Muscle of back (tissue), 13 donors: ENCODE results near the gene SFRP4. TPM values are rescaled to one million over a fixed set of nuclear protein-coding genes. Genes with fewer than 3 reads are reported as not detected.
"Not testable (repeated sequence)": the region's sequence is repeated elsewhere in the genome, so short reads cannot be mapped to it uniquely, and the experiment has no call there.

Experiments
- DNase-seq, 3 donors: peaks; one replicate each; pipeline versions ENCODE4 v3.0.0 to v3.0.0-alpha.2; 2013
- long read RNA-seq, 9 donors: transcript quantifications; one replicate each; lab custom pipeline, GENCODE V29; 2026
- polyA plus RNA-seq, 10 donors: library from polyadenylated mRNA; unstranded; fragments of 120-200 nt; gene quantifications; one replicate each; pipeline ENCODE4 v1.2.1, GENCODE V29; 2013; ENCODE audit not compliant: insufficient read length in 10 of 10

The SFRP4 gene
- 10 to 100 TPM in 9 of 10 donors, 1 to 10 TPM in 1; 9.9 to 79.4 (median 25.9) TPM for polyA plus RNA-seq
- long read RNA-seq, donor 1, transcript SFRP4-201 (6 exons, 2,966 nt), result major isoform, 12 of 19 reads
- long read RNA-seq, donor 1, partial matches to known transcripts, result 6 of 19 reads
- long read RNA-seq, donor 1, other reads (novel, unspliced or antisense), result 0 of 19 reads
- long read RNA-seq, donor 2, transcript SFRP4-201 (6 exons, 2,966 nt), result major isoform, 7 of 12 reads
- long read RNA-seq, donor 2, partial matches to known transcripts, result 5 of 12 reads
- long read RNA-seq, donor 2, other reads (novel, unspliced or antisense), result 0 of 12 reads
- long read RNA-seq, donor 3, result 0 reads
- long read RNA-seq, donor 4, transcript SFRP4-201 (6 exons, 2,966 nt), result major isoform, 54 of 65 reads
- long read RNA-seq, donor 4, partial matches to known transcripts, result 11 of 65 reads
- long read RNA-seq, donor 4, other reads (novel, unspliced or antisense), result 0 of 65 reads
- long read RNA-seq, donor 5, transcript SFRP4-201 (6 exons, 2,966 nt), result major isoform, 31 of 44 reads
- long read RNA-seq, donor 5, partial matches to known transcripts, result 13 of 44 reads
- long read RNA-seq, donor 5, other reads (novel, unspliced or antisense), result 0 of 44 reads
- long read RNA-seq, donor 6, transcript SFRP4-201 (6 exons, 2,966 nt), result major isoform, 17 of 470 reads
- long read RNA-seq, donor 6, partial matches to known transcripts, result 434 of 470 reads
- long read RNA-seq, donor 6, other reads (novel, unspliced or antisense), result 19 of 470 reads
- long read RNA-seq, donor 7, transcript SFRP4-201 (6 exons, 2,966 nt), result major isoform, 10 of 43 reads
- long read RNA-seq, donor 7, partial matches to known transcripts, result 0 of 43 reads
- long read RNA-seq, donor 7, other reads (novel, unspliced or antisense), result 33 of 43 reads
- long read RNA-seq, donor 8, transcript SFRP4-201 (6 exons, 2,966 nt), result major isoform, 11 of 11 reads
- long read RNA-seq, donor 8, partial matches to known transcripts, result 0 of 11 reads
- long read RNA-seq, donor 8, other reads (novel, unspliced or antisense), result 0 of 11 reads
- long read RNA-seq, donor 9, transcript SFRP4-201 (6 exons, 2,966 nt), result major isoform, 5 of 11 reads
- long read RNA-seq, donor 9, partial matches to known transcripts, result 0 of 11 reads
- long read RNA-seq, donor 9, other reads (novel, unspliced or antisense), result 6 of 11 reads

DNA sequence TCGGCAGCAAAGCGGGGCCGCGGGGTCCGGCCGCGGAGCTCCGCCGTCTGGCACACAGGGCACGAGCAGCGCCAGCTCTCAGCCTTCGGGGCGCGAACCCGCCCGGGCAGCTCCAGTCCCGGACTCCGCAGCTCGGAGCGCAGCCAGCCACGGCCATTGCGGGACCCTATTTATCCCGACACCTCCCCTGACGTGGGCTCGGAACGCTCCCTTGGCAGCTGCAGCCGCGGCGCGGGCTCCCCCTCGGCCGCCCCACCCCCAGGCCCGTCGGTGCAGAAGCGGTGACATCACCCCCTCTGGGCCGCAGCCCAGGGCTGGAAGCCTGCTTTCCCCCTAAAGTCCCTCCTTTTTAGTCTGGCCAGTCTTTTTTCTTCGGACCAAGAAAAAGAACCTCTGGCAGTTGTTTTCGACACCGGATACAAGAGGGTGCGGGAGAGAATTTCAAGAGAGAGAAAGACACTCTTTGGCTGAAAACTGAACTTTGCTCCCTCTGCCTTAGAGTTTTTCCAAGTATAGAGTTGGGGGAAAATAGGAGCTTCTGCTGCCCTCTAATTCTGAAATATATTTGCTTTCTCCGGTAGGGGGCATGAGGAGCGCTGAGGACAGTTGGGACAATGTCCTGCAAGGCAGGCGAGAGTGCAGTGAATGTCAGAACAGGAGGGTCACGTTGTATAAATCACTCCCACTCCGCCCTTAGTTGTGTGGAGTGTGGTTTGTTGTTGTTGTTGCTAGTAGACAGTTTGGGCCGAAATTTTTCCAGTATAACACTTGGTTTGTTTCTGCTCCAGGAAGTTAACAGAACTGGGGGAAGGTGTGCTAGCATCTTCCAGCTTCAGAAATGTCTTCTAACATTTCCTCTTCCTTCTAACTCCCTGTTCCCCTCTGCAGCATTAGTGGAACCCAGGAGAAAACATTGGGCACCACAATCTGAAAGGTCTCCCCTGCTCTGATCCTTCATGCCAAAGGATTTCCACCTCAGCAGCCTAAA is at the start of gene SFRP4:
Gene SFRP4, minus strand, starts transcription at position 145 of the 988 bp plus-strand sequence. CDS start 280 bp downstream, outside the sequence.
- peak; percentile 78 to 95 (median 92) for DNase-seq

DNA sequence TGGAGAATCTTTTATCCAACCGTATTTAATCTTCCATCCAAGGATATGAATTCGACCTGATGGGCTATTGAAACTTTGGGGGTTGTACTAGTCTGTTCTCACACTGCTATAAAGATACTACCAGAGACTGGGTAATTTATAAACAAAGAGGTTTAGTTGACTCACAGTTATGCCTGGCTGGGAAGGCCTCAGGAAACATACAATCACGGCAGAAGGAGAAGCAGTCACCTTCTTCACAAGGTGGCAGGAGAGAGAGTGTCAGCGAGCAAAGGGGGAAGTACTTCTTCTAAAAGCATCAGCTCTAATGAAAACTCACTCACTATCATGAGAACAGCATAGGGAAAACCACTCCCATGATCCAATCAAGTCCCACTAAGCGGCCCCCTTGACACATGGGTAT is 47.6 kb upstream of the SFRP4 start:
- DNase-seq, result no peak

DNA sequence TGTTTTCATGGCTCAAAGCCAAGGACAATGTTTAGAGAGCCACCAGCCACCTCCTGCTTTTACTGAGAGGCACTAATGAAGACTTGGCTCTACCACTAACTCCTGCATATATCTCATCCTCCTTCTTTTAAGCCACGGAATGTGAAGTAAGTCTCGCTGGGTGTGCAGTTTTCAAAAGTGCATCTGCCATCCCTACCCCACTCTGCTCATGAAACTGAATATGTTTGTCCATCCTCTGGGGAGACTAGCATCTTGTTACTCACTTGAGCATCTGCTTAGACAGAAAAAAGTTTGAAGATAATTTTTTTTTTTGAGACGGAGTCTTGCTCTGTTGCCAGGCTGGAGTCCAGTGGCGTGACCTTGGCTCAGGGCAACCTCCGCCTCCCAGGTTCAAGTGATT is 44.6 kb upstream of the SFRP4 start:
- DNase-seq, result no peak

GRCh38 chr7:37960483-37960882 is 43.9 kb upstream of the SFRP4 start:
- DNase-seq, result no peak

DNA sequence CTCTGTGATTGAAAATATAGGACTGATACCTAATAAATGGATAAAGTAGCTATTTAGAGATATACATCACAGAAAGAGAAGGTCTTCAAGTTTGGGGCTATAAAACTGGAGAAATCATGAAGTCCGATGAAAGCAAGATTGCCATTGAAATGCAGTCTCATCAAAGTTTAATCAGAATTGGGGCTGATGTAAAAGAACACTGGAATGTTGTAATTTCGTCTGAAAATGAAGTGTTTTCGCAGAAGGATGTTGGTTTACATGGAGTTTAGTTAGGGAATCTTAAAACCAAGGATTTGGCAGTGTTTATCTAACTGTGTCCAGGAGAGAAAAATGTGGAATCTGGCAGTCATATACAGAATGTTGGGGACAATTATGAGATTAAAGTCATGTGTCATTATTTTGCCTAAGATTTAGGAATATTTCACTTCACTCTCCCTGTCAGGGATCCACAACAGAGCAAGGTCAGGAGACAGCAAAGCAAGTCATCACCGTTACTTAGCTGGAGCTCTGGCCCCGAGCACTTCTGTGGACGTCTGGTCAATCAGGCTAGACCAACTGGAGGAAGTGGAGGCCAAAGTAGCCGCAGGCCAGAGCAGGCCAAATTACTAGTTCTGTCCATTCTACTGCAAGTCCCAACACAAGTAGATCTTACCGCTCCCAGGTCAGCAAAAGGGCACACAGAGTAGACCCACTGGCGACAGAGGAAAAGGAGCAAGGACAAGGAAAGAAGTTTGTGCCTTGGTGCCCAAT is 40.8 kb upstream of the SFRP4 start:
- DNase-seq, result no peak

GRCh38 chr7:37956791-37957190 is 40.2 kb upstream of the SFRP4 start:
- no peak for DNase-seq

DNA sequence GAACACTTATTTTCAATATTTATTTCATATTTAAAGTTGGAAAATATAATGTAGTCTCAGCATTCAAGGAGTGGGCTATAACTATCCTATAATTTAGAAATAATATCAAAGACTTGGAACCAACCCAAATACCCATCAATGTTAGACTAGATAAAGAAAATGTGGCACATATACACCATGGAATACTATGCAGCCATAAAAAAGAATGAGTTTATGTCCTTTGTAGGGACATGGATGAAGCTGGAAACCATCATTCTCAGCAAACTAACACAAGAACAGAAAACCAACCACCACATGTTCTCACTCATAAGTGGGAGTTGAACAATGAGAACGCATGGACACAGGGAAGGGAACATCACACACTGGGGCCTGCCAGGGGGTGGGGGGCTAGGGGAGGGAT is 37.6 kb upstream of the SFRP4 start:
- DNase-seq, result not testable (repeated sequence)

DNA sequence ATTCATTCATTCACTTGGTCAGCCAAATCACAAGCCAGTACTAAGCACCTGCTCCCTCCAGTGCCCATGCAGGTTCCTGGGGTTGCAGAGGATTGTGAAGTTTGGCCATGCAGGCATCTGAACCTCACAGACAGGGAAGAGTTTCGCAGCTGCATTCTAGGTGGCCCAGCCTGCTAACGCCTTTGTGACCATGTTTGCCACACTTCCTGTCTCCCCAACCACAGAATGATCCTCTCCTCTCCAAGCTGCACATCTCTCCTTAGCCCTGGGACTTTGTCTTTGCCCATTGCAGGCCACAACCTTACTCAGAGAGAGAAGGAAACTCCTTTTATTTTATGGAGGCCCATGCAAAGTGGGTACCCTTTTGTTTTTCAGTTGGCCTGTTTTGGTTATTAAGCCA is 35.6 kb upstream of the SFRP4 start:
- DNase-seq, result no peak

- DNase-seq, result no peak
Measured at GRCh38 chr7:37947941-37948210, 31.3 kb upstream of the SFRP4 start.

GRCh38 chr7:37947138-37947940 is 30.7 kb upstream of the SFRP4 start:
- DNase-seq, result no peak

GRCh38 chr7:37945336-37945735 is 28.7 kb upstream of the SFRP4 start:
- no peak for DNase-seq

- no peak for DNase-seq
Measured at GRCh38 chr7:37944737-37945054, 28.1 kb upstream of the SFRP4 start.

DNA sequence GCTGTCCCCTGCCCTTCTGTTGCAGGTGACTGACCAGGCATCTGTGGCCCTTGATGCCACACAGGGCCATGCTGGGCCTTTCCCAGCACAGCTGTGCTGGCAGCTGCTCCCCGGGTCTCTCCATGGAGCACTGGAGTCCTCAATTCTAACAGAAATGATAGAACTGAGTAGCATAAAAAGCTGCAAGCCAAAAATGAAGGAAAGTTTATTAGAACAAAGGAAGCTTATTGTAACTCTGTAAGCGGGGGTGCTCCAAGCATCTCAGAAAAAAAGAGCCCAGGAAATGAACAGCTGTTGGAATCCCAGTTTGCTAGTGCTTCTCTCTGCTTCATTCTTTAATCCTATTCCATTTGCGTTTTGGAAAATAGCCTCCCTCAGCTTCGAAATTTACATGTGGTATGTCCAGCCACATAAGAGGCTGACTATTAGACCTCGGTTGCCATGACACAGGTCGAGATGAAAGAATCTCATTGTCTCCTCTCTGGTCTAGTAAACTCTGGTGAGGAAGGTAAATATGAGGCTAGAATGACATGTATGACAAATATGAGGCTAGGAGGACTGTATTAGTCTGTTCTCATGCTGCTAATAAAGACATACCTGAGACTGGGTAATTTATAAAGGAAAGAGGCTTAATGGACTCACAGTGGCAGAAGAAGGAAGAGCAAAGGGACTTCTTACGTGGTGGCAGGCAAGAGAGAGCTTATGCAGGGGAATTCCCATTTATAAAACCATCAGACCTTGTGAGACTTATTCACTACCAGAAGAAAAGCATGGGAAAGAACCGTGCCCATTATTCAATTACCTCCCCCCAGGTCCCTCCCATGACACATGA is 27.5 kb upstream of the SFRP4 start:
- peak; percentile 59 to 85 (median 72) for DNase-seq

GRCh38 chr7:37942934-37943610 is 26.5 kb upstream of the SFRP4 start:
- peak; percentile 77 to 91 (median 83) for DNase-seq

DNA sequence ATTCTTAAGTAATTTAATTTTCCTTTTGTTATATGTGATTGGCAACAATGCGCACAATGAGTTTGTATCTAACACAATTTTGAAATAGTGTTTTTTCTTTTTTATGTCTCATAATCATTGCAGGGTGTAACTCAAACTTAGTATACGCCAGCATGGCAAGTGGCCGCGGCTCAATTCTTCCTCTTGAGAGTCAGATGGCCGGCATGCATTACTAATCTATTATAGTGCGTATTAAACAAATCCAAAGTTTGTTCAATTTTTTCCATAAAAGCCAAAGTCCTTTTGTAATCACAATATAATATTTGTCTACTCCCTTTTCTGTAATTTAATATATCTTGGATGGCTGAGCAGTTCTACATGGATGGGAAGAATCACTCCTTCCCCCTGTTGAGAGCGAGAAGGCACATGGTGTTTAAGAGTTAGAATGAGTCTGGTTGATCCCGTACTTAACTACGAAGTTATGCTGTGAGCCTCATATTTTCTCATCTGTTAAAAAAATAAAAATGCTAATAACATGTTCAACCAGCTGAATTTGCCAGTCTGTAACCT is 16.5 kb upstream of the SFRP4 start:
- DNase-seq, result peak in 1 of 3 donors; percentile 50

DNA sequence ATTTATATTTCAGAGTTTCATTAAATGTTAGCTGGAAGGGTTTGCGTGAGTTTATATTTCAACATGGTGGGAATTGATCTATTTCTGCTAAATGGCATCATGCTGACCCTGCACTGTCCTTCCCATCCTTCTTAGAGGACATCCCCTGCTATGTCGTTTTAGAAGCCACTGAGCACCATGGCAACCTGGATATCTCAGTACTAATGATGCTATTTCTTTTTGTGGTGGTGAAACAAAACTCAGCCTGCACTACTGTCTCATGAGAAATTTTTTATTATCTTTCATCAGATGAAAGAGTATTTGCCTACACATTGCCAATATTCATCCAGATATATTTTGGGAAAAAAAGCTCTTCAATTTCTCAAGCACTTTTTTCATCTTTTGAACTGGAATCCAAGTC is 15.9 kb upstream of the SFRP4 start:
- no peak for DNase-seq

GRCh38 chr7:37930226-37930948 is 13.8 kb upstream of the SFRP4 start:
- no peak for DNase-seq
